LNCAP (cell line): ENCODE measurements around the gene EHF.

Experiments used
- TF ChIP-seq, protein P1 (sequence below): fragments of 450-650 bp; IDR thresholded peaks from 2 replicates; pipeline ENCODE4 v1.5.1; 2017; ENCODE audit warnings: mild to moderate bottlenecking

The EHF gene

DNA sequence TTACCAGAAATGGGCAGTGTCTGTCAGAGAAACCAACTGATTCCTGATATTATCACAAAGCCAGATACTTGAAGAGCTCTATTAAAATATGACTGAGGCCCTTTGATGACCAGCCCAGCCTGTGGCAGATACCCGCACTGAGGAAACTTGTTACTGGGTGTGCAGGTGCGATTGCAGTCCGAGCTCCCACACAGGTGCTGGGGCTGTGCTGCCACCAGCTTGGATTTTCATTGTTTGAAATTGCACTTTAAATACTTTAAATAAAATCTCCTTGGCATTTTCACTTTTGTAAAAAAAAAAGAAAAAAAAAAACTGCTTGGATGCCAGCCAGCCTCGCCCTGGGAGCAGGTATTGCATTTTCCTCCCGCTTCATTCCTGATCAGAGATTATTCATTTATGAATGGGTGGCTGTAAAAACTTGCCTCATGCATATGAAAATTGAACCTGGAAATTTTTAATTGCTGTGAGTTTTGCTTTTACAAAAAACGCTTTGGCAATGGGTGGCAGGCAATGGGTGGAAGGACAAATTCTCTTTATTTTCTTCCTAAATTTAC lies 21.2 kb downstream of the EHF start:
- TF ChIP-seq, protein P1, sequence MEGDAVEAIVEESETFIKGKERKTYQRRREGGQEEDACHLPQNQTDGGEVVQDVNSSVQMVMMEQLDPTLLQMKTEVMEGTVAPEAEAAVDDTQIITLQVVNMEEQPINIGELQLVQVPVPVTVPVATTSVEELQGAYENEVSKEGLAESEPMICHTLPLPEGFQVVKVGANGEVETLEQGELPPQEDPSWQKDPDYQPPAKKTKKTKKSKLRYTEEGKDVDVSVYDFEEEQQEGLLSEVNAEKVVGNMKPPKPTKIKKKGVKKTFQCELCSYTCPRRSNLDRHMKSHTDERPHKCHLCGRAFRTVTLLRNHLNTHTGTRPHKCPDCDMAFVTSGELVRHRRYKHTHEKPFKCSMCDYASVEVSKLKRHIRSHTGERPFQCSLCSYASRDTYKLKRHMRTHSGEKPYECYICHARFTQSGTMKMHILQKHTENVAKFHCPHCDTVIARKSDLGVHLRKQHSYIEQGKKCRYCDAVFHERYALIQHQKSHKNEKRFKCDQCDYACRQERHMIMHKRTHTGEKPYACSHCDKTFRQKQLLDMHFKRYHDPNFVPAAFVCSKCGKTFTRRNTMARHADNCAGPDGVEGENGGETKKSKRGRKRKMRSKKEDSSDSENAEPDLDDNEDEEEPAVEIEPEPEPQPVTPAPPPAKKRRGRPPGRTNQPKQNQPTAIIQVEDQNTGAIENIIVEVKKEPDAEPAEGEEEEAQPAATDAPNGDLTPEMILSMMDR: no peak

DNA sequence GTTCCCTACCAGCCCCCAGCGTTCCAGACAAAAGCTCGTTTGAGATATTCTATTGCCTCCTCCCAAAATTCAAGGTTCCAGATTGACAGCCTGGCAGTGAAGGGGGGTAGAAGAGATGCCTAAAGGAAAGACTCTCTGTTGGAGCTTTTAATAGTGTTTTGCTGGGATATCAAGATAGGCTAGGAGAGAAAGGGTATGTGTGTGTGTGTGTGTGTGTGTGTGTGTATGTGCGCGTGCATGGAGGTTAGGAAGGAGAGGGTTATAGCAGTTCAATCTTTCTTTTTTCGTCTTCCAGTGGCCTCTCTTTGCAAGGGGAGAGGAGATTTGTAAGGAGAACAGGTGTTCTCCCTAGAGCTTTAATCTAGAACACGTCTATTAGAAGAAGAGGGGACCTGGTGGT lies 22.0 kb downstream of the EHF start:
- TF ChIP-seq, protein P1: no peak

DNA sequence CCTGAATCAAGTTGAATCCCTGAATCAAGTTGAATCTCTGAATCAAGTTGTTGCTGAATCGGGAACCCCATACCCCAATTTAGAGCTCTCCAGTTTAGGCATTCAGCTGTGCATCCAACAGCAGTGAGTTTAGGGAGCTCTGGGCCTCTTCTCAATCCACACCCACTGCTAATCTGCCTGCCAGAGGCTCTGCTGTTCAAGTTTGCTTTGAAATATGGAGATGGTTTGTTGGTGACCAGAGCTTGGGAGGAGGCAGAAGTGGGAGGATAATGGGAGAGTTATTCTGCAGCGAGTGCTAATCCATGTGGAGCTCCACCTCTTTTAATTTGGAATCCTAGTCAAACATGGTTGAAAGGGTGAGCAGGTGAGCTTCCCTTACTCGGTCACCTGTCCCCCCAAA lies 22.4 kb downstream of the EHF start:
- TF ChIP-seq, protein P1: no peak

DNA sequence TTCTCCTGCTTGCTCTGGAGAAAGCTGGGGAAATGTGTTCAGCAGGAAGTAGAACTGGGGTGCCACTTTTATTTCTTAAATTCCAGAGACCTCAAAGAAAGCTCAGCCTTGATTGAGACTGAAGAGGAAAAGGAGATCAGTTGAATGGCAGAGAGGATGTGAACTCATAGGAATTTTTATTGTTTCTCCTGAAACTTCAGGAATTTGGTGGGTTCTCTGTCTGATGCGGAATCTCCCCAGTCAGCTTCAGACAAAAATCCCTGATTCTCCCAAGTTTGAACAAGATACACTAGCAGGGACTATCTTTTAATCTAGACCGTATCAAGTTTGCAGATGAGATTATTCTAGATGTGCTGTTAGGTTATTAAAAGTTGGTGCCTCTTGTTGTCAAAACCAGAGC lies 23.0 kb downstream of the EHF start:
- TF ChIP-seq, protein P1: no peak

DNA sequence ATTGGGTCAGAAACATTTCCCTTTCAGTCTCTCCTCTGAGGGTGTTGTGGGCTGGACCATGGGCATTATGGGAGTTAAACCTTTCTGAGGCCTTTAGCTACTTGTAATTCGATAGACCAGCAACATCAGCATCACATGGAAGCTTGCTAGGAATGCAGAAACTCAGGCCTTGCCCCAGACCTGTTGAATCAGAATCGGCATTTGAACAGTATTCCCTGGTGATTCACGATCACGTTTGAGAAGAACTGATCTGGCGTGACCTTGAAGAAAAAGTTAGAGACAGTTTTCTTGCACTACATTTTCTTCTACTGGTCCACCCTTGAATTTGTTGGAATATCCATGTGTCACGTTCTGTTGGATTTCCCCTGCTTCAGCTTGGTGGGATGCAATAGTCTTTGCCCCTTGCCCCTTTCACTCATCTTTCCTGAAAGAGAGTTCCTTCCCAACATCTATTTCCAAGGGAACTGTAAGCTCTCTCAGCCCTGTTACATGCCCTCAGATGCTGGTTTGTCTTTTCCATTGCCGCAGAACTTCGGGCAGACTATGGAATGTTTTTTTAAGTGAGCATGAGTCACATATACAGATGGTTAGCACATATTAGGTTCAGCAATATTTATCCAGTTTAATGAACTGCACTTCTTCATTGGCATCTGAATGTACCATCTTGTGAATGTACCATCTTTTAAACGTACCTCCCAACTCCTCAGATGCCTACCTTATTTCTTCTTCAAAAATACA lies 23.9 kb downstream of the EHF start:
- TF ChIP-seq, protein P1: no peak

DNA sequence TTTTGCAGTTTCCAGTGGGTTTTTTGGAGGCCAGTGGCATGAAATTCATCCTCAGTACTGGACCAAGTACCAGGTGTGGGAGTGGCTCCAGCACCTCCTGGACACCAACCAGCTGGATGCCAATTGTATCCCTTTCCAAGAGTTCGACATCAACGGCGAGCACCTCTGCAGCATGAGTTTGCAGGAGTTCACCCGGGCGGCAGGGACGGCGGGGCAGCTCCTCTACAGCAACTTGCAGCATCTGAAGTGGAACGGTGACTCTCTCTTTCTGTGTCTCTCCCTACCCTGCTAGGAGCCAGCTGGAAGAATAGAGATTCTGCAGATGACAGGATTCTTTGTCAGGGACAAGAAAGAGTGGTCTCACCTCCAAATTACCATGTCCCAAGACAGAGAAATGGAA lies 25.5 kb downstream of the EHF start:
- TF ChIP-seq, protein P1: no peak

DNA sequence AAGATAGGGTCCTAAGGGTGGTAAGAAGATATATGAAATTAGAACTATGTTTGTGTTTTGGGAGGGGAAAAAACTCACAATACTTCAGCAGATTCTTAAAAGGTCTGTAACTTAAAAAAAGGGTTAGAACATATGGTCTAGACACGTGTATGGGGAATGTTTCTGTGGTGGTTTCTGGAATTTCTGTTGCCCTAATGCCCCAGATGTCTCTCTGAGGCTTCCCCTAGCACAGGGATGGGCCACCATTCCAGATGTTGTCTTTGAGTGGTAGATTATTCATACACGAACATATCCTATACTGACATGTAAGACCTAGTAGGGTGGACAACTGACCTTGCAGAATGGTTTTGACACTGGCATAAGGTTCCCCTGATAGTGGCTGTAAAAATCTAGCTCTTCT lies 26.2 kb downstream of the EHF start:
- TF ChIP-seq, protein P1: no peak

DNA sequence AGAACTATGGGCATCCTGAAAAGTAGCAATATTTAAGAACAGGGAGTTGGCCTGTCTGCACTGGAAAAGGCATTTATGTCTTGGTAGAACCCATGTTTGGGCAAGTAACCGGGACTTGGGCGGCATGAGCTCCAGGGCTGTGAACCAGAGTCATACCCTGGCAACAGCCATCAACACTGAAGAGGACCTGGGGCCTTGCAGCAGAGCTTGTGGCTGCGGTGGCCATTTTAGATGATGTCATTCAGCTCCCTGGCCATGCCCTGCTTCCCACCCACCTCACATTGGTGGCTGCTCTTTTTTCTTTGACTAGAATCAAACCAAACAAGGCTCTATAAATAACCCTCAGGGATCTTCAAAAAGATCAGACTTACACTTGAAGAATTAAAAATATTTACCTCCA lies 26.6 kb downstream of the EHF start:
- TF ChIP-seq, protein P1: no peak
